ENCODE data around the gene PRCC.
"Not testable (repeated sequence)": the region's sequence is repeated elsewhere in the genome, so short reads cannot be mapped to it uniquely, and the experiment has no call there.

PRCC gene

DNA sequence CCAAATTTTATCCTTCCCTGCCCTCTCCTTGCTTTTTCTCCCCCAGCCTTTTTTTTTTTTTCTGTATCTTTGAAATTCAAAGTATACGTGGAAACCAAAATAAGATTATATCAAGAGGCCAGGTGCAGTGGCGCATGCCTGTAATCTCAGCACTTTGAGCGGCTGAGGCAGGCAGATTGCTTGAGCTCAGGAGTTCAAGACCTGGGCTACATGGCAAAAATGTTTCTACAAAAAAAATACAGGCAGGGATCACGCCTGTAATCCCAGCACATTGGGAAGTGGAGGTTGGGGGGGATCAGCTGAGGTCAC, 6.6 kb upstream of the PRCC start:
- DNase-seq (ENCODE audit: low spot score): no peak

DNA sequence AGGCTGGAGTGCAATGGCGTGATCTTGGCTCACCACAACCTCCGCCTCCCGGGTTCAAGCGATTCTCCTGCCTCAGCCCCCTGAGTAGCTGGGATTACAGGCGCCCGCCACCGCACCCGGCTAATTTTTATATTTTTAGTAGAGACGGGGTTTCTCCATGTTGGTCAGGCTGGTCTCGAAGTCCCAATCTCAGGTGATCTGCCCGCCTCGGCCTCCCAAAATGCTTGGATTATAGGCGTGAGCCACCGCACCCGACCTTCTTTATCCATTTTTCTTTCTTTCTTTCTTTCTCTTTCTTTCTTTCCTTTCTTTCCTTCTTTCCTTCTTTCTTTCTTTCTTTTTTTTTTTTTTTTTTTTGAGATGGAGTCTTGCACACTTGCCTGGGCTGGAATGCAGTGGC, 2.2 kb upstream of the PRCC start:
- DNase-seq (ENCODE audit: low spot score): not testable (repeated sequence)

DNA sequence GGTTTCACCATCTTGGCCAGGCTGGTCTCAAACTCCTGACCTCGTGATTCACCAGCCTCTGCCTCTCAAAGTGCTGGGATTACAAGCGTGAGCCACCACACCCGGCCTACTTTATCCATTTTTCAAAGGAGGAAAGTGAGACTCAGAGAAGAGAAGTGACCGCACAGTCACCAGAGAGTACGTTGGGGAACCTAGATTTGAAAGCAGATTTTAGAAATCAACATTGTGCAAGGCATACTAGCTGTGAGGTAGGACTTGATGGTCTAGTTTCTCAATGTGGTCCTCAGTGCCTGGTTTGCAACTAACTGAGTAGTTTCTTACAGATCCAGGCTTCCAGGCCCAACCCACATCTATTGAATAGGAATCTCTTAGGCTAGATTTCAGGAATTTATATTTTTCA, 1.7 kb upstream of the PRCC start:
- DNase-seq (ENCODE audit: low spot score): no peak

DNA sequence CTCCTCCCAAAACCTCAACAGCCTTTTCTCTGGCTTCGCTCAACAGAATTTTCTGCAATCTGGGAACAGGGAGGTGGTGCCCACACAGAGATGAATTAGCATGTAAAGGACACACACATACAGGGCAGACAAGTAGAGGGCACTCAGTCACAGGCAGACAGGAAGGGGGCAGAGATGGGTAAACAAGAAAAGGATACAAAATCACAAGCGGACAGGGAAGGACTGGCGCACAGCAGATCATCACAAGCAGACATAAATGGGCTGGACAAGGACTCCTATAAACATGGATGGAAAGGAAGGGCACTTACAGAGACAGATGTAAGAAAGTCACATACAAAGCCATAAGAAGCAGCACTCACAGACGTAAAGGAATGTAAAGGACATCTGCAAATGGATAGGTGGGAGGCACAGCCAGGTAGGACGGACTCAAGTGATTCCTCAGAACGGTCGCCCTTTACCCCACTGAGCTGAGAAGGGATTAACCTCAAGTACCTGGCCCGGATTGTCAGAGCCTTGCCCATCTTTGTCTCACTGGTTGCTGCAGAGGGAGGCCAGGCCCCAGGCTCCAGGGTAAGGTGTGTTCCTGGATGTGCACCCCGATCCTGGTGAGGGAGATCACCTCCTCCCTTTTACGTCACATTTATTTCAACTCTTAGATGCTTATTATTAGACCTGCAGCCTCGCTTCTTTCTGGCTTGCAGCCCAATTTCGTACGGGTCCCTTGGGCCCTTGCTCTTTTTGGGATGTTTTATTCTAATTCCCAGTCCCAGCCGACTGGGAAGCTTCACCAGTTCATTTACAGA, 836 bp upstream of the PRCC start:
- no peak for DNase-seq (ENCODE audit: low spot score)

DNA sequence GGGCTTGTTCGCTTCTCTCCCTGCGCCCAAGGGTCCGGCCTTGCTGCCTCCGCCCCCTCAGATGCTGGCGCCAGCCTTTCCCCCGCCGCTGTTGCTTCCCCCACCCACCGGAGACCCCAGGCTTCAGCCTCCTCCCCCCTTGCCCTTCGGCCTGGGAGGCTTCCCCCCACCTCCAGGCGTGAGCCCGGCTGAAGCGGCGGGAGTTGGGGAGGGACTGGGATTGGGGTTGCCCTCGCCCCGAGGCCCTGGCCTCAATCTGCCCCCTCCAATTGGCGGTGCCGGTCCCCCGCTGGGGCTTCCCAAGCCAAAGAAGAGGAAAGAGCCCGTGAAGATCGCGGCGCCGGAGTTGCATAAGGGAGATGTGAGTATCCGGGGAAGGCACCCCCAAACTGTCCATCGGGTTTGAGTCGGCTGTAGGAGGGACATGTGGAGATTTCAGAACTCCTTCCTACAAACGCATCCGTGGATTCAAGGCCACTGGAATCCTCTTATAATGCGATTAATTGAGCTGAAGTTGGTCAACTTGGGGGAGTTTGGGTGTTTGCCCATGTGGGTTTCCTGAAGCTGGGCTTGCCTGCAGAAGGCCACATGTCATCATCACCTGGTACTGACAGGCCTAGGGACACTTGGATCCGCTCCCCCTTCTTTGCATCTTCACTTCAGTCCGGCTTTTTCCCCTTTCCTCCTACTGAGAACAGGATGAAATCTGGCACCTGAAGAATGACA, 707 bp downstream of the PRCC start:
- peak; percentile 36 for DNase-seq (ENCODE audit: low spot score)

DNA sequence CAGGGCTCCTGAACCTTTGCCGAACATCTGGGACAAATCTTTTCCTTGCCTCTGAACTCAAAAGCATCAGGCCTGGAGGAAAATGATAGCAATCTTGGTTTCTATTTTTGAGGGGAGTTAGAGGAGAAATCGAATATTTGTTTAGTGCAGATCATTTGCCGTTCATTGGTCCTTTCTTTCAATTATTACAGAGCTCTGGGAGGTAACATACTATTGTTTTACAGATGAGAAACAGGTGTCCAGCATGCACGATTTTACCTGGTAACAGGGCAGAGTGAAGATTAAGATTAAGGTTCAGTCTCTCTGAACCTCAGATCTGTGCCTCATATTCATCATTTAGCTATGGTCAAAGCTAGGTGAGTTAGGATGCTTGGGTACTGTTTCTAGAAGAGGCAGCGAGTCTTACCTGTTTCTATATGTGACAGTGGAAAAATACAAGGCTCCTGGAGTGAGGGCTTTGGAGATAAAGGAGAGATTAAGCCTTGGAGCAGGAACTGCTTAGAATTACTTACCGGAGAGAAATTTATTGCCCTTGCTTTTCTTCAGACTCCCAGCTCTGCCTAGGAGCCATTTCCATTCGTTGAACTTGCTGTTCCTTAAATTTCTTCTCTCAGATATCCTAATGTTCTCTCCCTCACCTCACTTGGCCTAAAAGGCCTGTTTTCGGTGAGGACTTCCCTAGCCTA, 1.4 kb downstream of the PRCC start:
- DNase-seq (ENCODE audit: low spot score): no peak

DNA sequence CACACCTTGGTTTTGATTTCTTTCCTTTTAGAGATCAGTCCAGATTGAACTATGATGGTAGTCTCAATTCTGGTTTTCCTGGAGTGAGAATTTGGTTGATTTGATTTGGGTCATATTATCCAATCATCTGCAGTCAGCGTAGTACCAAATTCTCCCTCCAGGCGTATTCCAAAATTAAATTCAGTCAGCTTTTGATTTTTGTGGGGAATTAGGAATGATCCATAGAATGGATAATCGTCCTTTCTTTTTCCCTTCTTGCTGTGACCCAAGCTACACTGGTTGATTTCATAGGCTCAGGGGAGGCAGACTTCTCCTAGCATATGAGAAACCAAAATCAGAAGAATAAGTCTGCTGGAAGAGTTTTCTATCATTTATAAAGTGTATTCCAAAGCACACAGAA, 4.9 kb downstream of the PRCC start:
- no peak for DNase-seq (ENCODE audit: low spot score)

DNA sequence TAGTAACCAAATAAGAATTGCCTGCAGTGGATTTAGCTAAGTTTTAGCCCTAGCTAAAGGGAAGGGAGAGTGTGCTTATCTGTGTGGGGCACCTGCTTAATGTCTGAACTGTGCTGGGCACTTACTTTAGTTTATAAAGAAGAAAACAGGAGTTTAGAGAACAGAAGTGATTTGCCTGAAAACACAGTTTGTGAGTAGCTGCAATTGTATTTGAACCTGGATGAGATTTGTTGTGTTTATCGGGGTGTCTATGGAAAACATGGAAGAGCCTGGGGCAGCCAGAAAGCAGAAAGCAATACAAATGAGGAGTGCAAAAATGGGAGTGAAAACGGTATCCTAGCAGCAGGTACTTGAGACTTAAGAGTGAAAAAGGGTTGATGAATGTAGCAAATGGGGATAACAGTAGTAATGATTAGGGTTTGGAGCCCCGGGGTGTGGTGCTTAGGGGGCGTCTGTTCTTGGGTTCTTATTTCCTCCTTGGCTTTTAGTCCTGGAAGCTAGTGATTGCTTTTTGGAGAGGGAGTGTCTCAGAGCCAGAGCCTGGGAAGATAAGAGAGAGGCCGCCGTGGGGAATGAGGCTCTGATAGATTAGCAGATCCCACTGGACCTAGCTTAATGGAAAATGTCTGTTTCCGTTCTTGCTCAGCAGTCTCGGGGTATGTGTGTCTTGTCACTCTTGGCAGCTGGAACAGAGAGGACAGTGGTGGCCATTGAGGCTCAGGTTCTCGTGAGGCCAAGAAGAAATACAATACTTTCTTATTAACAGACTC, 5.6 kb downstream of the PRCC start:
- no peak for DNase-seq (ENCODE audit: low spot score)

DNA sequence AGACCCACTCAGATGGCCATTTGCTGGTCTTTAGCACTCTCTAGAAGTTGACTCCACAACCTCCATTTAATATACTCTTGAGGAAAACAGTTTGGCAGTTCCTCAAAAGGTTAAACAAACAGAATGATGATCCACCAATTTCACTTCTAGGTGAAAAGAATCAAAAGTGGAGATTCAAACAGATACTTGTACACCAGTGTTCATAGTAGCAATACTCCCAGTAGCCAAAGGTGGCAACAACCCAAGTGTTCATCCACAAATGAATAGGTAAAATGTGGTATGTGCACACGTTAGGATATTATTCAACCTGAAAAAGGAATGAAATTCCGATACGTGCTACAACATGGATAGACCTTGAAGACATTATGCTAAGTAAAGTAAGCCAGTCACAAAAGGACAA, 6.3 kb downstream of the PRCC start:
- no peak for DNase-seq (ENCODE audit: low spot score)

DNA sequence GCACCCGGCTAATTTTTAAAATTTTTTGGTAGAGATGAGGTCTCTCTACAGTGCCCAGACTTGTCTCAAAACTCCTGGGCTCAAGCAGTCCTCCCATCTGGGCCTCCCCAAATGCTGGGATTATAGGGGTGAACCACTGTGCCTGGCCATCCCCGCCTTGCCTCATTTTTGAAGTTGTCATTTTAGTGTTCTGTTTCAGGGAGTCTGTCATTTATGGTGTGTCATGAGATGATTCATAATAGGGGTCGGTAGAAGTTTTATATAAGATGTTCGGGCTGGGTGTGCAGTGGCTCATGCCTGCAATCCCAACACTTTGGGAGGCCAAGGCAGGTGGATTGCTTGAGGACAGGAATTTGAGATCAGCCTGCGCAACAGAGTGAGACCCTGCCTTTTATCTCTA, 8.5 kb downstream of the PRCC start:
- DNase-seq (ENCODE audit: low spot score): no peak

DNA sequence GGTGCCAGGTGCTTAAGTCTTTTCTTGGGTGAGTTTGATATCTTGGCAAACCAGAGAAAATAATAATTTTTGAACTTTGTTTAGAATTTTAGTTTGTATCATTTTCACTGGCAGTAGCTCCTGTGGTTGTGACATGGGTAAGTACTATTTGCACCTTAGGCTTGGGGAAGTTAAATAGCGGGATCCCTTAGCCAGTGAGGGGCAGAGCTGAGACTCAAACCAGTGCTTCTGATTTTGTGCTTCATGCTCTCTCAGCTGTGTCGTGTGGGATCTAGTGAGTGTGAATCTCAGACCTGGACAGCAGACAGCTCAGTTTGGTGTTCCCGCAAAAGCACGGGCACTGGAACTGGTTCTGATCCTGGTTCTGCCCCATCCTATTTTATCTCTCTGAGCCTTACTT, 9.6 kb downstream of the PRCC start:
- no peak for DNase-seq (ENCODE audit: low spot score)

DNA sequence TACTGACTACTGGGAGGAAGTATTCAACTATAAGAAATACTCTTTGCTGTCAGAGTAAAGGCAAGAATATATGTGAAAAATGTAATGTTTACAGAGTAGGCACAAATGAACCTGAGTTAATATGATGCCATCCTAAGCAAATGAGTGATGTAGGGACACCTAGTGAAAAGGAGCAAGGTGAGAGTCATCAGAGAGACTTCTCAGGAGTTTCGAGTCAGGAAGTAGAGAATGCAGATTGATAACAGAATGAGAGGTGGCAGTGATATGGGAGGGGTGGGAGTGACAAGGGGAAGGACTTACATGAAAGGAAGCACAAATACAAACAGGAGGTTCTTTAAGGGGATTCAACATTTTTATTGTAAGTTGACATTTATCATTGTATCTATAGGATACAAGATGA, 10.2 kb downstream of the PRCC start:
- DNase-seq (ENCODE audit: low spot score): no peak

DNA sequence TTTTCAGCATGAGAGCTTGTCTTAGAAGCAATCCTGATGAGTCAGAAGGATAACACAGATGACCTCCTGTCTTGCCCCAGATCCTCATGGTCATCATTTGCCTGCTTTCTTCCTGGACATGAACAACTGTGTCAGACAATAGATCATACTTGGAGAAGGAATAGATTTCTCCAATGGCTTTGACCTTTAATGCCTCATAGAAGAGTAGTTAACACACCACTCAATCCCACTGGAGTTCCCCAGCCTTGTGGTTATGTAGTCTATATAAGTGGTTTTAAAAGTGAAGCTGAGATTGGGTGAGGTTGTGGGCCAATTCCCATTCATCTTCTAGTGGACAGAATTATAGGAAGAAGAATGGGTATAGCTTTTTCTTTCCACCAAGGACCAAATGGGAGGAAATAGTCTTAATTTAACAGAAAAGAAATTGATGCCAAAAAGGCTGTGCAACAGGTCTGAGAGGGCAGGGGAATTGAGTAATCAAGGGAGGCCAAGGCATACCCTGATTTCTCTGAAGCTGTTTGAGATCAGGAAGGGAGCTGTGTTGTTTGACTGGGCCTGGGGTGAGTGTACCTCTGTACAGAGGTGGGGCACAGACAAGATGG, 14.4 kb downstream of the PRCC start:
- DNase-seq (ENCODE audit: low spot score): no peak

DNA sequence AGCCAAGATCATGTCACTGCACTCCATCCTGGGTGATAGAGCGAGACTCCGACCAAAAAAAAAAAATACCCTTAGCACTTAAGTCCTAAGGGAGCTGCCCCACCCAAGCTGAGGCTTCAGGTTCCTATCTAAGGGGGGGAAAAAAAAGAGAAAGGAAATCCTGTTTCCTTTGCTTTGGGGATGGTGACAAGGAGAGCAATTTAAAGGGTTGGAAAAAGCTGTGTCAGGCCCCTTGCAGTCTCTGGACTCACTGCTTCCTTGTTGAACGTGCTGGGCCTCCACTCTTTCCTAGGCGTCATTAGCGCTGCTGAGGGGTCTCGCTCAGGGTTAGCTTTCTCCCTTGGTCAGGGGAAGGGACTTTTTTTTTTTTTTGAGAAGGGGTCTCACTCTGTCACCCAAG, 18.1 kb downstream of the PRCC start:
- no peak for DNase-seq (ENCODE audit: low spot score)

DNA sequence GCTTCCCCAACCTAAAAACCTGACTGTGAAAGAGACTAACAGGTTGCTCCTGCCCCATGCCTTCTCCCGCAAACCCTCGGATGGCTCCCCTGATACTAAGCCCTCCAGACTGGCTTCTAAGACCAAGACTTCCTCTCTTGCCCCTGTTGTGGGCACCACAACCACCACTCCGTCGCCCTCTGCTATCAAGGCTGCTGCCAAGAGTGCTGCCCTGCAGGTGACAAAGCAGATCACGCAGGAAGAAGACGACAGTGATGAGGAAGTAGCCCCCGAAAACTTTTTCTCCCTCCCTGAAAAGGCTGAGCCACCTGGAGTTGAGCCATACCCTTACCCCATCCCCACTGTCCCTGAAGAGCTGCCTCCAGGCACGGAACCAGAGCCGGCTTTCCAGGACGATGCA, 19.3 kb downstream of the PRCC start:
- DNase-seq (ENCODE audit: low spot score): no peak

DNA sequence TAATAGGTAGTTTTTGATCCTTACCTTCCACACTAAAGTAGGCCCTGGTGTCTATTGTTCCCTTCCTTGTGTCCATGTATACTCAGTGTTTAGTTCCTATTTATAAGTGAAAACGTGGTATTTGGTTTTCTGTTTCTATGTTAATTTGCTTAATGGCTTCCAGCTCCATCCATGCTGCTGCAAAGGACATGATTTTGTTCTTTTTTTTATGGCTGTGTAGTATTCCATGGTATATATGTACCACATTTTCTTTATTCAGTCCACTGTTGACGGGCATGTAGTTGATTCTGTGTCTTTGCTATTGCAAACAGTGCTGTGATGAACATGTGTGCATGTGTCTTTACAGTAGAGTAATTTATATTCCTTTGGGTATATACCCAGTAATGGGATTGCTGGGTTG, 20.8 kb downstream of the PRCC start:
- no peak for DNase-seq (ENCODE audit: low spot score)

DNA sequence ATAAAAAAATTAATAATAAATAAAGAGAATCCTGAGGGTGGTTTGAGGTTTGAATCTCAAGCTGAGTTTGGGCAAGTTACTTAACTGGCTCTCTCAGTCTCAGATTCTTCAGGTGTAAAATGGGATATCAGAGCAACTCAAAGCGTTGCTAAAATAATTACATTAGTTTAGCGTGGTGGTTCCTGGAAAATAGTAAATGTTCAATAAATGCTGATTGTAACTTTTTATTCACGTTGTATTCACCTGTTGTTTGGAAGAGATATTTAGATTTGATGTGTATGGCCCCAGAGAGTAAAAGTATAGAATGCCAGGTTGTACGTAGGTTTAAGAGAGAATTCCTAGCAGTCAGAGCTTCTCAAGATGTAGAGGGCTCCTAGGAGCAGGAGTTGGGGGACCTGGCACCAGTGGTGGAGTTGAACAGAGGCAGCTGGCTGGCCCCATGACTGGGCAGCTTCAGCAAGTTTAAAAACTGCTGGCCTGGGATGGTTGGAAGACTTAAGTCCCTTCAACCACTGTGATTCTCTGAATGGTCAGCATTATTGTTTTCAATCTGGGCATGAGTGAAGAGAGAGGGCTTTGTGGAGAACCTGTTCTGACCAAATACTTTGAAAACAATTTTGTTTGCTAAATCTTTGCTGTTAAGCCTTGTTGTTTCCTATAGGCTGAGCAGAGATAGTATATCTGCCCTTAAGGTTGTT, 22.4 kb downstream of the PRCC start:
- no peak for DNase-seq (ENCODE audit: low spot score)

DNA sequence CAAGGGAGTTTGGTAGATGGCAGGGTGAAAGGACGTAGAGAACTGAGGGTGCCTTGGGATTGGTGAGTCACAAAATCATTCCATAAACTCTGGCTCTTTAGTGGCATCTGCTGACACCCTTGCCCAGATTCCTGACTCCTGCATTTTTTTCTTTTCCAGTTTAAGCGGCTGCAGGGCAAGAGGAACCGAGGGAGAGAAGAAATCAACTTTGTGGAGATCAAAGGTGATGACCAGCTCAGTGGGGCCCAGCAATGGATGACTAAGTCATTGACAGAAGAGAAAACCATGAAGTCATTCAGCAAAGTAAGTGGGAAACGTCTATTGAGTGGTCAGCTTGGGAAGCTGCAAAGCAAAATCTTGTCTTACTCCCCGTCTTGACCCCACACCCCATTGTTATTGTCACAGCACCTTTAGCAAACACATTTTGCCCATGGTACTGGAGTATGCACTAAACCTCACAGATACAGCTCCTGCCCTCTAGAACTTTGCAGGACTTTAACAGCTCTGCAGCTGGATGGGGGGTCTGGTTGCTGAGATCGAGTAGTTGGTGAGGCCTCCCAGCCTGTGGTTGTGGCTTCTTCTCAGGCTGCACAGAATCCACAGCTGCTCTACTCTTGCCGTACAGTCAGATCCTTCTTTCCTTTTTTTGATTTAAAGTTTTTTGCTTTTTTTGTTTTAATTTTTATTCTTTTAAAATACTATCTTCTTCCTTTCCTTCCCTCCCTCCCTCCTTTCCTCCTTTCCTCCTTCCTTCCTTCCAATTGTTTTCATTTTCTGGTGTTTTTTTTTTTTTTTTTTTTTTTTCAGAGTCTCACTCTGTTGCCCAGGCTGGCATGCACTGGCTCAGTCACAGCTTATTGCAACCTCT, 27.4 kb downstream of the PRCC start:
- DNase-seq (ENCODE audit: low spot score): no peak

DNA sequence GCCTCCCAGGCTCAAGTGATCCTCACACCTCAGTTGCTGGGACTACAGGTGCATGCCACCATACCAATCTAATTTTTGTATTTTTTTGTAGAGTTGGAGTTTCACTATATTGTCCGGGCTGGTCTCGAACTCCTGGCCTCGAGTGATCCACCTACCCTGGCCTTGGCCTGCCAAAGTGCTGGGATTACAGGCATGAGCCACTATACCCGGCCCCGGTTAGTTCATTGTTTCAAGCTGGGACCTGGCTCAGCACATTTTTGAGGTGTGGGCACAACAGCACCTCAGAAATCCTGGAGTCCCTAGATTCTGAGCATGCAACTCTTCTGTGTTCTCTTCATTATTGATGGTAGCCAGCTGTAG, 28.0 kb downstream of the PRCC start:
- DNase-seq (ENCODE audit: low spot score): no peak

DNA sequence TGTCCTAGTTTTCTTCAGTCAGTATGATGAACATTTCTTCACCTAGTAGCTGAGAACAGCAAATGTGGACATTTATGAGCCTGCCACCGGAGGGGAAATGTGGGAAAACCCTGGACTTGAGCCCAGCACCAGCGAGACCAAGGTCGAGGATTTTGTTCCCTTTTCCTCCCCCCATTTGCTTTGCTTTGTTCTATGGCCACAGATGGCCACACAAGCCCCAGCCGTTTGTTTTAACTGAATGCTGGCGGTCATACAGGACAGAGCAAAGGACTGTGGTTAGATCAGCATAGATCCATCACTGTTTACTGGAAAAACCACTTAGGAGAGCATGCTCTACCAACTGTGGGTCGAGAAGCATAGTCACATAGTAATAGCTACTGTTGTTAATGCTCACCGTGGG, 28.5 kb downstream of the PRCC start:
- DNase-seq (ENCODE audit: low spot score): no peak

Measured in GM03348 (cell line).